ENCODE data around the gene DOK7. TPM values are rescaled to one million over a fixed set of nuclear protein-coding genes. Genes with fewer than 3 reads are reported as not detected.
A peak's percentile ranks its signal among the peaks of the same experiment; 100 is the strongest.

DOK7 gene
- total RNA-seq, 1 donor from 2014 or later = 0.69 TPM

- DNase-seq (ENCODE audit: low spot score) = no peak
- no peak for TF ChIP-seq CTCF (IDR thresholded peaks at IDR 0.05; ENCODE audit: unreplicated experiment)
- Mint-ChIP-seq H3K9me3 (ENCODE audit: unreplicated experiment) (no peaks in the 10 kb centered on the region), H3K27ac (ENCODE audit: unreplicated experiment) (no peak overlapping the region), H3K4me3 (ENCODE audit: unreplicated experiment) (peak overlapping the region; percentile 75), H3K27me3 (ENCODE audit: unreplicated experiment) (peaks cover 2% of the 10 kb centered on the region), H3K36me3 (ENCODE audit: low read depth, unreplicated experiment) (peaks cover 44% of the 10 kb centered on the region), H3K4me1 (ENCODE audit: unreplicated experiment) (peaks cover 24% of the 10 kb centered on the region)
Observed at GRCh38 chr4:3515646-3516045, 52.5 kb downstream of the DOK7 start.

DNA sequence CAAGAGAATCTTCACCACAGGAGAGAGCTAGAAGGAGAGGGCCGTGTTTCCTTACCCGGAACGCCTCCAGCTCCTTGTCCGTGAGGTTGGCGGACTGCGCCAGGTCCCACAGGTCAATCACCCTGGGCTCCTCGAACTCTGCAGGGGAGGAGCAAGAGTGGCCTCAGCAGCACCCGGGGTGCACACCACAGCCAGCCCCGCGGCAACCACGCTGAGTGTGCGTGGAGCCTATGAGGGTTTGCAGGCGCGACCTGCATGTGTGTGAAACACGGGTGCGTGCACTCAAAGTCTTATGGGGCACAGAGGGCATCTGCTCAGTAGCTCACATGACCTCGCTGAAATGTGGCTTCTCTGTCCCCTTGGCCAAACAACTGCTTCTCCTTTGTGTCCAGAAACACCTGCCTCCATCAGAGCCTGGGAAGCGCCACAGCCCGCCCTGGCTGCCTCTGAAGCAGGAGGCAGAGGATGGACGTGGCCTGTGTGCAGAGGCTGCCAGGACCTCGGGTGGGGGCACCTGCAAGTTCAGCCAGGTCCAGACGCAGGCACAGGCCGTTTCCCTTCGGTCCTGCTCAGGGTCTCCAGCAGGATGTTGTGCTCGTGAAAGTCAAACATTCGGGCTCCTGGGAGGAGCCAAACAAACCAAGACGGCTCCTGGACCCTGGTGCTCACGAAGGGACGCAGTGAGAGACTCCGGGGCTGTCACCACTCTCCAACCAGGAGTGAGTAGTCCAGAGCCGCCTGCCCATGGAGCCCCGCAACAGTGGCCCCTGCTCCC is 53.1 kb downstream of the DOK7 start:
- no peak for TF ChIP-seq CTCF (IDR thresholded peaks at IDR 0.05; ENCODE audit: unreplicated experiment)
- Mint-ChIP-seq H3K27ac (ENCODE audit: unreplicated experiment) (no peak overlapping the region), H3K27me3 (ENCODE audit: unreplicated experiment) (peaks cover 2% of the 10 kb centered on the region), H3K36me3 (ENCODE audit: low read depth, unreplicated experiment) (peaks cover 38% of the 10 kb centered on the region), H3K9me3 (ENCODE audit: unreplicated experiment) (no peaks in the 10 kb centered on the region), H3K4me1 (ENCODE audit: unreplicated experiment) (peaks cover 26% of the 10 kb centered on the region), H3K4me3 (ENCODE audit: unreplicated experiment) (peak overlapping the region; percentile 75)
- no peak for DNase-seq (ENCODE audit: low spot score)

- peaks cover 4% of the 10 kb centered on the region for H3K27me3 Mint-ChIP-seq (ENCODE audit: unreplicated experiment)
Observed at GRCh38 chr4:3516836-3517730, 54.0 kb downstream of the DOK7 start.

DNA sequence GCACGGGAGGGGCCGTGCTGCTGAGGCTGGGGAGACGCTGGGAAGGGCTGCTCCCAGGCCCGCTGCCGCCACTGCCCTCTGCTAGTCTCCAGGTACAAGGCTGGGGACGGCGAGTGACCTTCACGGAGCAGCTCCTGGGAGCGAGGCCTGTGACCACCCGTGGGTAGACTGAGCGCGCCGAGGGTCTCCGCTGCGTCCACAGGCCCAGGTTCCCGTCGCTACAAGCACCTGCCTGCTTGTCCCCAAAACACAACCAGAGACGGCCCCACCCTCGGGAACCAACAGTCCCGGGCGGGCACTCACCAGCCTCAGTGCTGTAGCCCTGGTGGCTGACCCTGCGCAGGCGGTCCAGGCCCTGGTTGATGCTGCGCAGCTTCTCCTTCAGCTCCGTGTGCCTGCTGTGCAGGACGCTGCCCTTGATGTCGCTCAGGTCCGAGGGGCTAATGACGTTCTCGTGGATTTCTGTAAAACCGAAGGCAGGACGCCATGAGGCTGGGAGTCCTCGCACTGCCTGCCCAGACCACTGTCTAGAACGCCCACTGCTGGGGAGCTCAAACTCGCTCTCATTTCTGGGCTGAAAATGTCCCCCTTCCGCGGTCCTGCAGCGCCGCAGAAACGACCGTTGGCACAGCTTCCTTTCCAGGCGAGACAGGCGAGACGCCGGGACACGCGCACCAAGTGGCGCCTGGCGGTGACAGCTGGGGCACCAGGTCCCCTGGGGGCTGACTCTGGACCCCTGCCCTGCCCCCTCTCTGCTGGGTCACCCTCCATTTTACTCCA is 54.8 kb downstream of the DOK7 start:
- peak overlapping the region; percentile 37 for H3K4me3 Mint-ChIP-seq (ENCODE audit: unreplicated experiment)
- DNase-seq (ENCODE audit: low spot score) = no peak
- H3K27ac Mint-ChIP-seq (ENCODE audit: unreplicated experiment) = no peak overlapping the region
- peaks cover 32% of the 10 kb centered on the region for H3K36me3 Mint-ChIP-seq (ENCODE audit: low read depth, unreplicated experiment)
- no peak for TF ChIP-seq CTCF (IDR thresholded peaks at IDR 0.05; ENCODE audit: unreplicated experiment)
- peaks cover 26% of the 10 kb centered on the region for H3K4me1 Mint-ChIP-seq (ENCODE audit: unreplicated experiment)
- no peaks in the 10 kb centered on the region for H3K9me3 Mint-ChIP-seq (ENCODE audit: unreplicated experiment)
- peaks cover 3% of the 10 kb centered on the region for H3K27me3 Mint-ChIP-seq (ENCODE audit: unreplicated experiment)

More at GRCh38 chr4:3516836-3517730, 54.0 kb downstream of the DOK7 start:
- H3K4me3 Mint-ChIP-seq (ENCODE audit: unreplicated experiment) = peak overlapping the region; percentile 59
- peaks cover 26% of the 10 kb centered on the region for H3K4me1 Mint-ChIP-seq (ENCODE audit: unreplicated experiment)
- peaks cover 40% of the 10 kb centered on the region for H3K36me3 Mint-ChIP-seq (ENCODE audit: low read depth, unreplicated experiment)
- H3K27ac Mint-ChIP-seq (ENCODE audit: unreplicated experiment) = peak overlapping the region; percentile 48
- no peaks in the 10 kb centered on the region for H3K9me3 Mint-ChIP-seq (ENCODE audit: unreplicated experiment)
- no peak for DNase-seq (ENCODE audit: low spot score)
- TF ChIP-seq CTCF (IDR thresholded peaks at IDR 0.05; ENCODE audit: unreplicated experiment) = no peak

Data from endothelial cell (in vitro differentiated cells).